HEK293 (cell line): ENCODE results near the gene LAMC3.

Source experiments
- CTCF ChIA-PET: fragments of 350-600 bp; formaldehyde crosslinking; extraction: SDS; loops from one replicate; lab custom pipeline; 2021; ENCODE audit warnings: antibody characterized with exemption; lab: Yijun Ruan, JAX
- POLR2A ChIA-PET: fragments of 300-600 bp; formaldehyde crosslinking; extraction: SDS; loops from one replicate; lab custom pipeline; 2020; ENCODE audit warnings: antibody characterized with exemption, inconsistent platforms; lab: Yijun Ruan, JAX
- H3K27ac ChIP-seq: fragments of 200-500 bp; sonication (Bioruptor generic); 2 replicates; pipeline ENCODE4 v1.5.1; 2014; ENCODE audit warnings: low read depth, low read length, control low read depth, inconsistent platforms; ENCODE audit errors: extremely low read depth
- H3K36me3 ChIP-seq, 2 experiments: fragments of 200-500 bp in 1 of 2; sonication (Bioruptor generic) in 1 of 2; 1 replicate in 1 of 2; 2 replicates in 1 of 2; pipeline ENCODE4 v1.5.1; 2014 to 2017; ENCODE audit warnings: inconsistent platforms in 2 of 2, low read length in 2 of 2; ENCODE audit not compliant: control insufficient read depth in 2 of 2, insufficient read depth in 1 of 2
- H3K4me1 ChIP-seq: fragments of 200-500 bp; sonication (Bioruptor generic); 2 replicates; pipeline ENCODE4 v1.5.1; 2014; ENCODE audit warnings: mild to moderate bottlenecking, low read length, inconsistent platforms; ENCODE audit not compliant: control insufficient read depth, insufficient read depth
- H3K4me3 ChIP-seq: 2 replicates; pipeline ENCODE4 v1.5.1; 2011; ENCODE audit warnings: low read depth, mild to moderate bottlenecking, control low read depth, low read length, moderate library complexity
- H3K9me3 ChIP-seq: fragments of 200-500 bp; sonication (Bioruptor generic); 2 replicates; pipeline ENCODE4 v1.5.1; 2014; ENCODE audit warnings: low read depth, low read length, inconsistent platforms; ENCODE audit not compliant: control insufficient read depth, insufficient read depth
- HOXD13 ChIP-seq: sonication (generic); formaldehyde crosslinking; IDR thresholded peaks from 2 replicates; pipeline ENCODE4 v1.8.0; 2022; ENCODE audit warnings: missing genetic modification reagents, borderline replicate concordance
- KLF10 ChIP-seq: fragments of 450-650 bp; IDR thresholded peaks from 2 replicates; pipeline ENCODE4 v1.5.1; 2018; ENCODE audit warnings: missing biosample characterization, mild to moderate bottlenecking, missing genetic modification characterization
- MEIS1 ChIP-seq: sonication (generic); formaldehyde crosslinking; IDR thresholded peaks from 2 replicates; pipeline ENCODE4 v1.8.1; 2022; ENCODE audit warnings: missing genetic modification reagents, mild to moderate bottlenecking, borderline replicate concordance
- OVOL3 ChIP-seq: fragments of 450-650 bp; formaldehyde crosslinking; IDR thresholded peaks from 2 replicates; pipeline ENCODE4 v1.5.1; 2016; ENCODE audit warnings: missing biosample characterization, missing genetic modification characterization
- RBAK ChIP-seq: fragments of 450-650 bp; formaldehyde crosslinking; IDR thresholded peaks from 2 replicates; pipeline ENCODE4 v1.5.1; 2016; ENCODE audit warnings: missing biosample characterization, missing genetic modification characterization
- ZBTB1 ChIP-seq: fragments of 450-650 bp; formaldehyde crosslinking; IDR thresholded peaks from 2 replicates; pipeline ENCODE4 v1.5.1; 2016; ENCODE audit warnings: missing biosample characterization, missing genetic modification characterization
- ZBTB21 ChIP-seq: fragments of 450-650 bp; formaldehyde crosslinking; IDR thresholded peaks from 2 replicates; pipeline ENCODE4 v1.5.1; 2017; ENCODE audit warnings: missing biosample characterization, missing genetic modification characterization
- ZNF155 ChIP-seq: fragments of 450-650 bp; formaldehyde crosslinking; IDR thresholded peaks from 2 replicates; pipeline ENCODE4 v1.5.1; 2016; ENCODE audit warnings: missing biosample characterization, missing genetic modification characterization
- ZNF221 ChIP-seq: fragments of 450-650 bp; formaldehyde crosslinking; IDR thresholded peaks from 2 replicates; pipeline ENCODE4 v1.5.1; 2017; ENCODE audit warnings: missing biosample characterization, missing genetic modification characterization, borderline replicate concordance
- ZNF274 ChIP-seq, 2 experiments: fragments of 200-500 bp in 1 of 2; fragments of 450-650 bp in 1 of 2; sonication (Bioruptor generic) in 1 of 2; formaldehyde crosslinking in 1 of 2; IDR thresholded peaks; 2 replicates each; pipeline versions ENCODE4 v1.5.1 to v1.6.1; 2014 to 2016; ENCODE audit warnings: borderline replicate concordance in 1 of 2, inconsistent platforms in 1 of 2, low read length in 1 of 2, missing biosample characterization in 1 of 2, missing genetic modification characterization in 1 of 2
- ZNF366 ChIP-seq: fragments of 450-650 bp; formaldehyde crosslinking; conservative IDR thresholded peaks from 2 replicates; pipeline ENCODE4 v1.5.1; 2016; ENCODE audit warnings: missing biosample characterization, missing genetic modification characterization
- ZNF391 ChIP-seq: fragments of 450-650 bp; formaldehyde crosslinking; IDR thresholded peaks from 2 replicates; pipeline ENCODE4 v1.5.1; 2016; ENCODE audit warnings: low read depth, missing biosample characterization, missing genetic modification characterization, borderline replicate concordance
- ZNF48 ChIP-seq: fragments of 450-650 bp; formaldehyde crosslinking; IDR thresholded peaks from 2 replicates; pipeline ENCODE4 v1.5.1; 2016; ENCODE audit warnings: missing biosample characterization, missing genetic modification characterization
- ZNF548 ChIP-seq: fragments of 450-650 bp; formaldehyde crosslinking; IDR thresholded peaks from 2 replicates; pipeline ENCODE4 v1.5.1; 2016; ENCODE audit warnings: missing biosample characterization, missing genetic modification characterization
- ZNF549 ChIP-seq: fragments of 450-650 bp; IDR thresholded peaks from 2 replicates; pipeline ENCODE4 v1.5.1; 2018; ENCODE audit warnings: missing biosample characterization, missing genetic modification characterization, mild to moderate bottlenecking, inconsistent platforms, moderate library complexity
- ZNF629 ChIP-seq: fragments of 450-650 bp; formaldehyde crosslinking; IDR thresholded peaks from 2 replicates; pipeline ENCODE4 v1.5.1; 2017; ENCODE audit warnings: missing biosample characterization, missing genetic modification characterization
- ZNF658 ChIP-seq: fragments of 450-650 bp; formaldehyde crosslinking; IDR thresholded peaks from 2 replicates; pipeline ENCODE4; 2016; ENCODE audit warnings: missing biosample characterization, missing genetic modification characterization
- ZNF776 ChIP-seq: fragments of 450-650 bp; formaldehyde crosslinking; IDR thresholded peaks from 2 replicates; pipeline ENCODE4 v1.5.0; 2017; ENCODE audit warnings: missing biosample characterization, missing genetic modification characterization, borderline replicate concordance
- ZNF777 ChIP-seq: fragments of 450-650 bp; formaldehyde crosslinking; IDR thresholded peaks from 2 replicates; pipeline ENCODE4 v1.5.1; 2017; ENCODE audit warnings: missing biosample characterization, missing genetic modification characterization, borderline replicate concordance
- ZNF785 ChIP-seq: fragments of 450-650 bp; formaldehyde crosslinking; IDR thresholded peaks from 2 replicates; pipeline ENCODE4 v1.5.1; 2016; ENCODE audit warnings: missing biosample characterization, missing genetic modification characterization
- ZNF843 ChIP-seq: fragments of 450-650 bp; formaldehyde crosslinking; IDR thresholded peaks from 2 replicates; pipeline ENCODE4 v1.5.1; 2016; ENCODE audit warnings: missing biosample characterization, missing genetic modification characterization
- TF ChIP-seq, protein P1 (sequence below): fragments of 450-650 bp; formaldehyde crosslinking; IDR thresholded peaks from 2 replicates; pipeline ENCODE4 v1.5.1; 2017; ENCODE audit warnings: missing biosample characterization, missing genetic modification characterization
- TF ChIP-seq, protein P2 (sequence below): fragments of 450-650 bp; formaldehyde crosslinking; IDR thresholded peaks from 2 replicates; pipeline ENCODE4 v1.5.1; 2017; ENCODE audit warnings: missing biosample characterization, missing genetic modification characterization
- TF ChIP-seq, protein P3 (sequence below): fragments of 450-650 bp; formaldehyde crosslinking; IDR thresholded peaks from 2 replicates; pipeline ENCODE4 v1.5.1; 2016; ENCODE audit warnings: missing biosample characterization, missing genetic modification characterization
- TF ChIP-seq, protein P4 (sequence below): fragments of 450-650 bp; formaldehyde crosslinking; IDR thresholded peaks from 2 replicates; pipeline ENCODE4 v1.5.1; 2016; ENCODE audit warnings: missing biosample characterization, missing genetic modification characterization

LAMC3 gene

DNA sequence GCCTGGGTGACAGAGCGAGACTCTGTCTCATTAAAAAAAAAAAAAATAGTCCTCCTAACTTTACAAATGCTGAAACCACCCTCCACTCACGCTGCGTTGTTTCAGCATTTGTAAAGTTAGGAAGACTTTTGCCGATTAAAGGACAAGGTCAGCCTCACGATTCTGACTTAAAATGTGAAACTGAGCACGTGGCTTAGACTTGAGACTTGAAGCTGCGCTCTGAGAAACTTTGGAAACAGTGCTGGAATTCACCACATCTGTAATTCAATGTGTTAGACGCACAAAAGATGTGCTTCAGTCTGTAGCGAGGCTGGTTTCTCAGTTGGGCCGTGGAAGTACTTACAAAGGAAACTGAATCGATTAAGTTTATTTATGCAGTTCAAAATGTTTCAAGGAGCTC is 25.0 kb upstream of the LAMC3 start:
- CTCF ChIA-PET, result interaction anchor here (0.7 to 5.6 kb wide), 4 partner anchors 14 to 181 kb away, joined by 3 to 41 read pairs (median 14); no protein-coding TSS in a partner anchor
- Histone ChIP-seq H3K36me3 (no peaks in the 10 kb centered on the region), H3K4me3 (no peak overlapping the region), H3K27ac (no peak overlapping the region), H3K4me1 (no peaks in the 10 kb centered on the region), H3K9me3 (no peaks in the 10 kb centered on the region)
- TF ChIP-seq RBAK, result no peak
- TF ChIP-seq, protein P1, sequence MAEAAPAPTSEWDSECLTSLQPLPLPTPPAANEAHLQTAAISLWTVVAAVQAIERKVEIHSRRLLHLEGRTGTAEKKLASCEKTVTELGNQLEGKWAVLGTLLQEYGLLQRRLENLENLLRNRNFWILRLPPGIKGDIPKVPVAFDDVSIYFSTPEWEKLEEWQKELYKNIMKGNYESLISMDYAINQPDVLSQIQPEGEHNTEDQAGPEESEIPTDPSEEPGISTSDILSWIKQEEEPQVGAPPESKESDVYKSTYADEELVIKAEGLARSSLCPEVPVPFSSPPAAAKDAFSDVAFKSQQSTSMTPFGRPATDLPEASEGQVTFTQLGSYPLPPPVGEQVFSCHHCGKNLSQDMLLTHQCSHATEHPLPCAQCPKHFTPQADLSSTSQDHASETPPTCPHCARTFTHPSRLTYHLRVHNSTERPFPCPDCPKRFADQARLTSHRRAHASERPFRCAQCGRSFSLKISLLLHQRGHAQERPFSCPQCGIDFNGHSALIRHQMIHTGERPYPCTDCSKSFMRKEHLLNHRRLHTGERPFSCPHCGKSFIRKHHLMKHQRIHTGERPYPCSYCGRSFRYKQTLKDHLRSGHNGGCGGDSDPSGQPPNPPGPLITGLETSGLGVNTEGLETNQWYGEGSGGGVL (tag by site-specific recombination), result no peak
- no peak for TF ChIP-seq ZNF366 (tag by site-specific recombination)
- TF ChIP-seq ZNF221 (tag by site-specific recombination), result no peak
- TF ChIP-seq, protein P2, sequence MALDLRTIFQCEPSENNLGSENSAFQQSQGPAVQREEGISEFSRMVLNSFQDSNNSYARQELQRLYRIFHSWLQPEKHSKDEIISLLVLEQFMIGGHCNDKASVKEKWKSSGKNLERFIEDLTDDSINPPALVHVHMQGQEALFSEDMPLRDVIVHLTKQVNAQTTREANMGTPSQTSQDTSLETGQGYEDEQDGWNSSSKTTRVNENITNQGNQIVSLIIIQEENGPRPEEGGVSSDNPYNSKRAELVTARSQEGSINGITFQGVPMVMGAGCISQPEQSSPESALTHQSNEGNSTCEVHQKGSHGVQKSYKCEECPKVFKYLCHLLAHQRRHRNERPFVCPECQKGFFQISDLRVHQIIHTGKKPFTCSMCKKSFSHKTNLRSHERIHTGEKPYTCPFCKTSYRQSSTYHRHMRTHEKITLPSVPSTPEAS (tag by site-specific recombination), result no peak
- no peak for TF ChIP-seq ZBTB1 (tag by site-specific recombination)
- no peak for TF ChIP-seq ZNF843
- no peak for TF ChIP-seq ZNF785 (tag by site-specific recombination)
- TF ChIP-seq KLF10 (tag by site-specific recombination), result no peak
- no peak for TF ChIP-seq MEIS1 (CRISPR knock-in tag)
- no peak for TF ChIP-seq ZBTB21
- TF ChIP-seq, protein P3, sequence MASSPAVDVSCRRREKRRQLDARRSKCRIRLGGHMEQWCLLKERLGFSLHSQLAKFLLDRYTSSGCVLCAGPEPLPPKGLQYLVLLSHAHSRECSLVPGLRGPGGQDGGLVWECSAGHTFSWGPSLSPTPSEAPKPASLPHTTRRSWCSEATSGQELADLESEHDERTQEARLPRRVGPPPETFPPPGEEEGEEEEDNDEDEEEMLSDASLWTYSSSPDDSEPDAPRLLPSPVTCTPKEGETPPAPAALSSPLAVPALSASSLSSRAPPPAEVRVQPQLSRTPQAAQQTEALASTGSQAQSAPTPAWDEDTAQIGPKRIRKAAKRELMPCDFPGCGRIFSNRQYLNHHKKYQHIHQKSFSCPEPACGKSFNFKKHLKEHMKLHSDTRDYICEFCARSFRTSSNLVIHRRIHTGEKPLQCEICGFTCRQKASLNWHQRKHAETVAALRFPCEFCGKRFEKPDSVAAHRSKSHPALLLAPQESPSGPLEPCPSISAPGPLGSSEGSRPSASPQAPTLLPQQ (tag by site-specific recombination), result no peak
- no peak for TF ChIP-seq ZNF629 (tag by site-specific recombination)
- POLR2A ChIA-PET, result interaction anchor here (0.6 kb wide), 1 partner anchor 19 kb away, joined by 3 read pairs; no protein-coding TSS in a partner anchor

DNA sequence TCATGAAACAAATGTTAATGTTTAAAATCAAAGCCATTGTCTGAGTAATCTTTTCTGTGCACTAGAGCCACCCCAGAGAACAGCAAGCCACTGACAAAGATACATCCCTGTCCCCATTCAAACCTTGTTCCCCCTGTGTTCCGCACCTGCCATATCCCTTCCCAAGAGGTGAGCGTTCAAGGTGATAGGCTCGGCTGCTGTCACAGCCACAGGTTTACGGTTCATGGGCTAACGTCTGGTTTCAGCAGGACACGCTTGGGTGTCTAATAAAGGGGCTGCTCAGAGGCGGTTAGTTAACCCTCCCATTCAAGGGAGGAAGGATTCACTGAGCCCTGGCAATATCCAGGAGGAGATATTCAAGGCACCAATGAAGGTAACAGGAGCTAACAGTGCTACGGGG is 24.5 kb upstream of the LAMC3 start:
- no peak overlapping the region for H3K27ac ChIP-seq
- H3K4me1 ChIP-seq, result no peaks in the 10 kb centered on the region
- H3K4me3 ChIP-seq, result no peak overlapping the region
- H3K9me3 ChIP-seq, result no peaks in the 10 kb centered on the region
- no peaks in the 10 kb centered on the region for H3K36me3 ChIP-seq
- POLR2A ChIA-PET, result interaction anchor here (0.5 to 0.6 kb wide), 2 partner anchors 20 to 126 kb away, joined by 3 read pairs; no protein-coding TSS in a partner anchor
- CTCF ChIA-PET, result interaction anchor here (0.6 to 5.6 kb wide), 7 partner anchors 11 to 118 kb away, joined by 3 to 41 read pairs (median 5); no protein-coding TSS in a partner anchor
- no peak for TF ChIP-seq ZNF274 (IDR thresholded peaks at IDR 0.05; ENCODE audit: low read length)
- no peak for TF ChIP-seq ZNF274 (tag by site-specific recombination; IDR thresholded peaks at IDR 0.05; ENCODE audit: borderline replicate concordance)
- TF ChIP-seq, protein P4, sequence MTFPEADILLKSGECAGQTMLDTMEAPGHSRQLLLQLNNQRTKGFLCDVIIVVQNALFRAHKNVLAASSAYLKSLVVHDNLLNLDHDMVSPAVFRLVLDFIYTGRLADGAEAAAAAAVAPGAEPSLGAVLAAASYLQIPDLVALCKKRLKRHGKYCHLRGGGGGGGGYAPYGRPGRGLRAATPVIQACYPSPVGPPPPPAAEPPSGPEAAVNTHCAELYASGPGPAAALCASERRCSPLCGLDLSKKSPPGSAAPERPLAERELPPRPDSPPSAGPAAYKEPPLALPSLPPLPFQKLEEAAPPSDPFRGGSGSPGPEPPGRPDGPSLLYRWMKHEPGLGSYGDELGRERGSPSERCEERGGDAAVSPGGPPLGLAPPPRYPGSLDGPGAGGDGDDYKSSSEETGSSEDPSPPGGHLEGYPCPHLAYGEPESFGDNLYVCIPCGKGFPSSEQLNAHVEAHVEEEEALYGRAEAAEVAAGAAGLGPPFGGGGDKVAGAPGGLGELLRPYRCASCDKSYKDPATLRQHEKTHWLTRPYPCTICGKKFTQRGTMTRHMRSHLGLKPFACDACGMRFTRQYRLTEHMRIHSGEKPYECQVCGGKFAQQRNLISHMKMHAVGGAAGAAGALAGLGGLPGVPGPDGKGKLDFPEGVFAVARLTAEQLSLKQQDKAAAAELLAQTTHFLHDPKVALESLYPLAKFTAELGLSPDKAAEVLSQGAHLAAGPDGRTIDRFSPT, result no peak
- TF ChIP-seq ZNF777 (tag by site-specific recombination), result no peak
- no peak for TF ChIP-seq ZNF548 (tag by site-specific recombination)
- TF ChIP-seq ZNF549 (tag by site-specific recombination), result no peak
- TF ChIP-seq ZNF155, result no peak
- no peak for TF ChIP-seq ZNF391 (tag by site-specific recombination)
- TF ChIP-seq ZNF658 (tag by site-specific recombination), result no peak
- TF ChIP-seq ZNF48 (tag by site-specific recombination), result no peak
- no peak for TF ChIP-seq OVOL3 (tag by site-specific recombination)
- TF ChIP-seq HOXD13 (CRISPR knock-in tag), result no peak
- no peak for TF ChIP-seq ZNF776 (tag by site-specific recombination)
